Activated naive CD4-positive, alpha-beta T cell (primary cell): ENCODE results near the gene MFSD8.
"Not testable (repeated sequence)": the region's sequence is repeated elsewhere in the genome, so short reads cannot be mapped to it uniquely, and the experiment has no call there.

Experiments
- DNase-seq, 4 experiments: peaks; one replicate each; lab custom pipeline; 2025; lab: John Stamatoyannopoulos, UW

MFSD8 gene

GRCh38 chr4:127931836-127932235 is 33.1 kb downstream of the MFSD8 start:
- not testable (repeated sequence) for DNase-seq

DNA sequence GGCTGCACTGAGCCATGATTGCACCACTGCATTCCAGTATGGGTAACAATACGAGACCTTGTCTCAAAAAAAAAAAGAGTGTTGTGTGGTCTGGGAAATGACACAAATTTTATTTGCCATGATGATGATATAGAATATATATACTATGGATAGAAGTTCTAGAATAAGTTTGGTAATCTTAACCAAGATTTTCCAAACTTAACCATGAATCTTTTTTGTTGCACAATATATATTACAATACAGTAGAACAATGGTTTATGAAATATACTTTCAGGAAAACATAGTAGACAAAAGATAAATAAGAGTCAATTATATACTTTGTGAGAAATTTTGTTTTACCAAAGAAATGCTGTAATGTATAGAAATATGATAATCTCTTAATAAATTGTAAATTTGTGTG is 34.8 kb downstream of the MFSD8 start:
- DNase-seq = no peak

DNA sequence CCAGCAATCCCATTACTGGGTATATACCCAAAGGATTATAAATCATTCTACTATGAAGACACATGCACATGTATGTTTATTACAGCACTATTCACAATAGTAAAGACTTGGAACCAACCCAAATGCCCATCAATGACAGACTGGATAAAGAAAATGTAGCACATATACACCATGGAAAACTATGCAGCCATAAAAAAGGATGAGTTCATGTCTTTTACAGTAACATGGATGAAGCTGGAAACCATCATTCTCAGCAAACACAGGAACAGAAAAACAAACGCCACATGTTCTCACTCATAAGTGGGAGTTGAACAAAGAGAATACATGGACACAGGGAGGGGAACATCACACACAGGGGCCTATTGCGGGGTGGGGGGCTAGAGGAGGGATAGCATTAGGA is 39.3 kb downstream of the MFSD8 start:
- DNase-seq = not testable (repeated sequence)

- DNase-seq = no peak
Observed at GRCh38 chr4:127922226-127922625, 42.7 kb downstream of the MFSD8 start.

DNA sequence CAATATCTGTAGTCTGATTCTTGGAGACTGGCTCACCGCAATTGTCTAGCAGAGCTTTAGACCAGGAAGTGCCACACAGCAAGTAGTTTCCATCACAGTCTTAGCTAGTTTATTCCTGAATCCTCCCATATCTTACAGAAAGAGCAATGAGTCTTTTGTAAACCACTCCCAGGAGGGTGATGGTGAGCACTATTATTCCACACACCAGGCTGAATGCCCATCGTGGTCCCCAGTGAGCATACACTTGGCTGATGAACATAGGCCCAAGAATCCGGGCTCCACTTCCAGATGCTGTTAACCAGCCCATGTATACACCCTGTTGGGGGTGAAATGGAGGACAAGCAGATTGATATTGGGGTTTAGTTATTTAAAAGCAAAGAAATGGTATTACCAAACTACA is 44.5 kb downstream of the MFSD8 start:
- no peak for DNase-seq

DNA sequence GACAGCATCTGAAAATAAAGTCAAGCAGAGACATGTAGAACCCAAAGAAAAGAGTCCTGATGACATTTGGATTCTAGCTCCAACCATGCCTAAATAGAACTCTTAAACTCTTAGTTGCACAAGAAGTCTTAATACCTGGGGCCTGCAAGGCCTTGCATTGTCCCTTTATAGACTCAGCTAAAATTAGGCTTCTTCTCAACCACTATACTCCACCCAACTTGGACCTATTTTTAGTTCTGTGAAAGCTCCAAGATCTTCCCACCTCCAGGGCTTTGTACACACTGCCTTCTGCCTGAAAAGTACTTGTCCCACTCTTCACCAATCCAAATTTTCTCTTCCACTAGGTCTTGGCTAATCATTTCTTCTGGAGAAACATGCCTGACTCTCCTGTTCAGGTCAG is 47.8 kb downstream of the MFSD8 start:
- DNase-seq = no peak

GRCh38 chr4:127916512-127916911 is 48.5 kb downstream of the MFSD8 start:
- DNase-seq = no peak

DNA sequence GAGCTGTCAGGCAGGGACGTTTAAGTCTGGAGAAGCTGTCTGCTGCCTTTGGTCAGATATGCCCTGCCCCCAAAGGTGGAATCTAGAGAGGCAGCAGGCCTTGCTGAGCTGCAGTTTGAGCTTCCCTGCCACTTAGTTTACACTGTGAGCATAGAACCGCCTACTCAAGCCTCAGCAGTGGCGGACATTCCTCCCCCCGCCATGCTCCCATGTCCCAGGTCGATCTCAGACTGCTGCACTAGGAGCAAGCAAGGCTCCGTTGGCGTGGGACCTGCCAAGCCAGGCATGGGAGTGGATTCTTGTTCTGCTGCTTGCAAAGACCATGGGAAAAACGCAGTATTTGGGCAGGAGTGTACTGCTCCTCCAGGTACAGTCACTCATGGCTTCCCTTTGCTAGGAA is 59.9 kb downstream of the MFSD8 start:
- DNase-seq = no peak

DNA sequence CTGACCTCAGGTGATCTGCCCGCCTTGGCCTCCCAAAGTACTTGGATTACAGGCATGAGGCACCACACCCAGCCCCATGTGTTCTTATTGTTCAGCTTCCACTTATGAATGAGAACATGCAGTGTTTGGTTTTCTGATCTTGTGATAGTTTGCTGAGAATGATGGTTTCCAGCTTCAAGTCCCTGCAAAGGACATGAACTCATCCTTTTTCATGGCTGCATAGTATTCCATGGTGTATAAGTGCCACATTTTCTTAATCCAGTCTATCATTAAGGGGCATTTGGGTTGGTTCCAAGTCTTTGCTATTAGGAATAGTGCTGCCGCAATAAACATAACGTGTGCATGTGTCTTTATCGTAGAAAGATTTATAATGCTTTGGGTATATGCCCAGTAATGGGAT is 65.3 kb downstream of the MFSD8 start:
- not testable (repeated sequence) for DNase-seq

- no peak for DNase-seq
Observed at GRCh38 chr4:127896528-127896927, 68.4 kb downstream of the MFSD8 start.

DNA sequence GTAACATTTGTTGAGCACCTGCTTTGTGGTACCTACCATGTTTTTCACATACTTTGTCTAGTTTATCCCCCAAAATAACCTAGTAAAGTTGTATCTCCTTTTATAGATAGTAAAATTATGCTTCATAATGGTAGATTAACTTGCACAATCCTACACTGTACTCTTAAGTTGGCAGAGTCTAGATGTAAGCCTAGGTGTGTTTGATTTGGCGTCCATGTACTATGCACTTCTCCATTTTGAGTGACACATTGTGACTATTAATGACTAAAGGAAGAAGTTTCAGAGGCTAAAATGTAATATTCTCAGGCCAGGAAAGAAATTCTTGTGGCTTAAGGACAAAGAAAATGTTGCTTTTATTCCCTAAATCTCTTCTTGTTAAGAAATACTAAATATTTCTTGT is 68.9 kb downstream of the MFSD8 start:
- no peak for DNase-seq

- no peak for DNase-seq
Observed at GRCh38 chr4:127889903-127890302, 75.1 kb downstream of the MFSD8 start.

- DNase-seq = no peak
Observed at GRCh38 chr4:127888559-127888958, 76.4 kb downstream of the MFSD8 start.

GRCh38 chr4:127881563-127881864 is 83.5 kb downstream of the MFSD8 start:
- no peak for DNase-seq

DNA sequence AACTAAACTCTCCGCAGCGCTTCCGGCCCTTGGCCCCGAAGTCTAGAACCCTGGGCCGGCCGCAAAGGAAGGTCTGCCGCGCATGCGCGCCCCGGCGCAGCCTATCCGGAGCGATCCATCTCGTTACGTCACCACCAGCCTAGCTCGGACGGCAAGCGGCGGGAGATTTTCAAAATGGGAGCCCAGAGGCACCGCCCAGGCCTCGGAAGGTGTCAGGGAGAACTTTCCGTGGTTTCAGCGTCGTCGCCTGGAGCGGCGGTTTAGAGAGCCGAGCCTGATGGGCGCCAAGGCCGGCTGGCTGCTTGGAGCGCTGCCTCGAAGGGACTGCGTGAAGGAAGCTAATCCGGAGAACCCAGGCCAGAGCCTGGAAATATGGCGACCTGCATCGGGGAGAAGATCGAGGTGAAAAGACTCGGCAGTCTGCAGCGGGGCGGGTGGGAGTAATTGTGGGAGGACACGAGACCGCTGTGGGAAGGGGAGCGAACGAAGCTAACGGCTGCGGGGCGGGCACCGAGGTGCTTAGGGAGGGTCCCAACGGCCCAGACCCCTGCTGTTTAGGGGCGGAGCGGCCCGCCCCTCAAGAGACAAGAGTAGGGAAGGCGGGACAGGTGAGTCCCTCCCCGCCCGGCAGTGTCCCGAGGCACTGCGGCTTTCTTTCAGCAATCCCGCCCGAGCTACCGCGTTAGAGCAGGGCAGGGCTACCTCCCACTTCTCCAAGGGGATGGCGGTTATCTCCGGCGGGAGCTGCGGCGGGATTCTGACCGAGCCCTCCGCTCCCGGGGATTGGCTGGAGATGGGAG is 84.0 kb downstream of the MFSD8 start, which contains the start of gene PLK4:
TSS of gene PLK4 (plus strand) at position 131 of the 800 bp plus-strand sequence. CDS start at position 373, 242 bp downstream.
- peak; percentile 83 to 89 (median 85) for DNase-seq

- no peak for DNase-seq
Observed at GRCh38 chr4:127875791-127876190, 89.2 kb downstream of the MFSD8 start.

- DNase-seq = no peak
Observed at GRCh38 chr4:127870688-127871087, 94.3 kb downstream of the MFSD8 start.

DNA sequence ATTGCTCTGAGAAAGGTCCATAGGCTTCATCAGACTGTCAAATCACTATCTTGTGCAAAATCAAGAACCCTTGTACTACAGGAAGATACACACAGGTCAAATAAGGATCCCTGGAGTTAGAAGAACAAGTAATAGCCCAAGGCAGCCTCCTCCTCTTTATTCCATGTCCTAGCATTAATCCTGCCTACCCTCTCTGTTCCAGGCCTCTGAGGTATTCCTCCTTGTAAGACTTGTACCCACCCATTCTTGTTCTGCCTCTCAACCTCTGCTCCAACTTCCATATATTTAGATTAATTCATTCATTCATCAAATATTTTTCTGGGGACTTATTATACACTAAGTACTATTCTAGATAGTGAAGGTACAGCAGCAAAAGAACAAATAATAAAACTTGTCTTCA is 94.7 kb downstream of the MFSD8 start:
- no peak for DNase-seq

DNA sequence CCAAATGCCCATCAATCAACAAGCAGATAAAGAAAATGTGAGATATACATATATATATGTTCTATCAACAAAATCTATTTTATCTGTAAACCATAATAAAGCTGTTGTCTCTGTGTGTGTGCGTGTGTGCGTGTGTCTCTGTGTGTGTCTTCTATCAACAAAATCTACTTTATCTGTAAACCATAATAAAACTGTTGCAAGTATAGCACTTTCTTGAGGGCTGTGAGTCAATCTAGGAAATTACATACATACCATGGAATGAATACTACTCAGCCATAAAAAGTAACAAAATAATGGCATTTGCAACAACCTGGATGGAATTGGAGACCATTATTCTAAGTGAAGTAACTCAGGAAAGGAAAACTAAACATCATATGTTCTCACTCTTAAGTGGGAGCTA is 96.8 kb downstream of the MFSD8 start:
- DNase-seq = no peak
